ENCODE measurements around the gene MAGI1. TPM values are rescaled to one million over a fixed set of nuclear protein-coding genes. Genes with fewer than 3 reads are reported as not detected.

MAGI1 gene
- total RNA-seq, 1 experiment from 2014 or later, result 38.6 TPM

GRCh38 chr3:65787827-65788226, 250.9 kb downstream of the MAGI1 start:
- H3K36me3 ChIP-seq (ENCODE audit: control insufficient read depth in 1 of 2, insufficient read depth in 2 of 2, low read length in 2 of 2), result no peaks in the 10 kb centered on the region
- H3K9me3 ChIP-seq (ENCODE audit: control insufficient read depth in 1 of 2, insufficient read depth in 1 of 2, low read depth in 1 of 2, low read length in 2 of 2), result no peaks in the 10 kb centered on the region
- DNase-seq (ENCODE audit: low read depth, low spot score), result no peak
- POLR2A ChIA-PET, result no interaction called here
- peaks cover 4 to 11% of the 10 kb centered on the region in 2 experiments; a peak in 1 of 4 replicates for H3K4me1 ChIP-seq (ENCODE audit: control insufficient read depth in 1 of 2, insufficient read depth in 2 of 2, low read length in 2 of 2)
- H3K4me2 ChIP-seq (ENCODE audit: low read length), result no peak overlapping the region
- ATAC-seq, result no peak
- TF ChIP-seq EGR1 (IDR thresholded peaks at IDR 0.05; ENCODE audit: low read depth) (no peak), TCF7L2 (IDR thresholded peaks at IDR 0.05; ENCODE audit: borderline replicate concordance, extremely low read depth, insufficient read depth, insufficient read length) (no peak), SP1 (IDR thresholded peaks at IDR 0.05; ENCODE audit: low read depth) (no peak), ELF1 (IDR thresholded peaks at IDR 0.05; ENCODE audit: borderline replicate concordance, low read depth) (no peak), EZH2 (IDR thresholded peaks at IDR 0.05) (no peak), JUND (IDR thresholded peaks at IDR 0.05) (no peak), SIN3A (IDR thresholded peaks at IDR 0.05; ENCODE audit: low read depth) (no peak), ZFX (IDR thresholded peaks at IDR 0.05) (no peak), FOSL1 (IDR thresholded peaks at IDR 0.05; ENCODE audit: low read depth) (no peak), RAD21 (IDR thresholded peaks at IDR 0.05; ENCODE audit: low read depth) (no peak), ATF3 (IDR thresholded peaks at IDR 0.05) (no peak), EZH2phosphoT487 (IDR thresholded peaks at IDR 0.05; ENCODE audit: borderline replicate concordance) (no peak), SRF (IDR thresholded peaks at IDR 0.05; ENCODE audit: low read depth) (no peak), CBX3 (IDR thresholded peaks at IDR 0.05; ENCODE audit: low read depth) (no peak), ZNF274 (IDR thresholded peaks at IDR 0.05; ENCODE audit: low read depth, low read length) (no peak), REST (IDR thresholded peaks at IDR 0.05; ENCODE audit: low read depth) (no peak), ZBTB33 (IDR thresholded peaks at IDR 0.05; ENCODE audit: extremely low read depth, insufficient replicate concordance, low read length) (no peak), POLR2A (IDR thresholded peaks at IDR 0.05; ENCODE audit: borderline replicate concordance, extremely low read depth, insufficient read depth, insufficient read length) (no peak), POLR2AphosphoS5 (IDR thresholded peaks at IDR 0.05; ENCODE audit: low read depth, low read length) (no peak)
- BruUV-seq (replicated peaks), result no TSS peak
- no peak overlapping the region for H3K9ac ChIP-seq (ENCODE audit: low read length)
- intact Hi-C loops (cut with micrococcal nuclease), result loop anchor here (5.0 kb wide), 1 partner anchor 249 kb away; the partner anchor contains the start of gene MAGI1
- no peaks in the 10 kb centered on the region for H3K27me3 ChIP-seq (ENCODE audit: insufficient read depth, low read length)
- no peak overlapping the region for H3K27ac ChIP-seq (ENCODE audit: low read depth, low read length)
- H2AFZ ChIP-seq (ENCODE audit: low read depth, low read length, poor library complexity, severe bottlenecking), result no peak overlapping the region
- RAD21 ChIA-PET (ENCODE audit: low non-redundant PET in 1 of 2, low total read pairs in 2 of 2, uncharacterized antibody in 2 of 2, unreplicated experiment in 2 of 2), result no interaction called here
- no peaks in the 10 kb centered on the region for H4K20me1 ChIP-seq (ENCODE audit: insufficient read depth)
- H3K9me2 ChIP-seq (ENCODE audit: insufficient read depth), result no peaks in the 10 kb centered on the region
- CTCF ChIA-PET, result interaction anchor here (1.0 kb wide), 1 partner anchor 408 kb away, joined by 3 read pairs; no protein-coding TSS in a partner anchor
- no peaks in the 10 kb centered on the region for H3K79me2 ChIP-seq (ENCODE audit: insufficient read depth, low read length)
- H3K4me3 ChIP-seq (replicated peaks in 1 of 2; ENCODE audit: low read depth in 1 of 2, low read length in 2 of 2), result no peak overlapping the region
